ENCODE measurements around the gene HPSE2.
A peak's percentile ranks its signal among the peaks of the same experiment; 100 is the strongest.

Gene HPSE2

DNA sequence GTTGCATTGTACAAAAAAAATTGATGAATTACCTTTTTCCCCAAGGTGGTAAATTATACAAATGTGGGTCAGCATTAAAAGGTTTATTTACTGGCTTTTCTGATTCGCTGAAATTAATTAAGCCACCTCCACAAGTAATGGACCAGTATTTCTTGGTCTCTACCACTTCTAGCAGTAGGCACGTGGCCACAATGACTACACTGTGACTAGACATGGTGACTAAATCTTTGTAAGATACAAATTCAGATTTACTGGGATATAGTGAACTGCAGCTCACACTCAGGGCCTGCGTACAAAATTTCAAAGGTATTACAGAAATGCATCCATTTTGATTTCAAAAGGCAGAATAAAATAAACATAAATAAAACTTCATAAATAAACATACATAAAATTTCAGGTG is 10.9 kb downstream of the HPSE2 start:
- H3K27ac ChIP-seq: no peak overlapping the region
- TF ChIP-seq ZFX (IDR thresholded peaks at IDR 0.05) (no peak), CTCF (conservative IDR thresholded peaks at IDR 0.05) (no peak)

GRCh38 chr10:99207340-99207739 is 28.3 kb downstream of the HPSE2 start:
- H3K27ac ChIP-seq: no peak overlapping the region
- TF ChIP-seq ZFX (IDR thresholded peaks at IDR 0.05) (no peak), CTCF (conservative IDR thresholded peaks at IDR 0.05) (no peak)

GRCh38 chr10:99203310-99203709 is 32.3 kb downstream of the HPSE2 start:
- TF ChIP-seq CTCF (conservative IDR thresholded peaks at IDR 0.05): no peak
- no peak overlapping the region for H3K27ac ChIP-seq

DNA sequence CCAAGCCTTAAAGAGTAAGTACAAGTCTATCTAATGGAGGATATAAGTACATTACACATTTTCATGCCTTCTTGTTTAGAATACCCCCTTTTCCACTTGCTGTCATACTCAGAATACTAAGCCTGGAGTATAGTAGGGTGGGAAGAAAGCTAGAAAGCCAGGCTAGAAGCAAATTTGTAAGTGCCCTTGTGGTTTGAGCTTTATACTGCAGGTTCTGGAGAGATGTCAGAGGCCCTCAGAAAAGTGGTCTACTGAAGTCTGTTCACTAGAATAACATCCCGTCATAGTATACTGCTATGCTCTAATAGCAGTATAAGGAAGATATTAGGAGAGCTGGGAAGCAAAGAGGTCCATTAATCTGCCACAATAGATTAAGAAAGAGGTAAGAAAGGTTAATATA is 62.7 kb downstream of the HPSE2 start:
- H3K27ac ChIP-seq: no peak overlapping the region
- TF ChIP-seq CTCF (conservative IDR thresholded peaks at IDR 0.05) (no peak), ZFX (IDR thresholded peaks at IDR 0.05) (no peak)

DNA sequence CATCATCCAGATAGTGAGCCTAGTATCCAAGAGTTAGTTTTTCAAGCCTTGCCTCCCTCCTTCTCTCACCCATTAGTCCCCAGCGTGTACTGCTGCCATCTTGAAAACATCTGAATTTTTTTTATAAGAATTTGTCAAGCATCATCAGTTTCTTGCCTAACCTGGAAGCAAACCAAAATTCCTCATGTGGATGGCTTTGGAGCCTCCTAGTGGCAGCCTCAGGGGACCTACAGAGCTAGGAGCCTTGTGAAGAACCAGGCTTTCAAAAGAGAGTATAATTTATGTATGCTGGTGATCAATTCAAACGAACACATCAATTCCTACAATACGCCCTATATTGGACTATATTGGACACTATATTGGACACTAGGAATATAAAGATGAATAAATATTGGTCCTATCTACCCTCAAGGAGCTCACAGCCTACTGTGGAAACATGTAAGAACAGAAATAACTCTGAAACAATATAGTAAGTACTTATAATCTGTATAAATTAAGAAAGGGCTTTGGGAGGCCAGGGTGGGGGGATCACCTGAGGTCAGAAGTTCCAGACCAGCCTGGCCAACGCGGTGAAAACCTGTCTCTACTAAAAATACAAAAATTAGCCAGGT is 63.4 kb downstream of the HPSE2 start:
- H3K27ac ChIP-seq: no peak overlapping the region
- TF ChIP-seq ZFX (IDR thresholded peaks at IDR 0.05) (no peak), CTCF (conservative IDR thresholded peaks at IDR 0.05) (peak; percentile 87)

DNA sequence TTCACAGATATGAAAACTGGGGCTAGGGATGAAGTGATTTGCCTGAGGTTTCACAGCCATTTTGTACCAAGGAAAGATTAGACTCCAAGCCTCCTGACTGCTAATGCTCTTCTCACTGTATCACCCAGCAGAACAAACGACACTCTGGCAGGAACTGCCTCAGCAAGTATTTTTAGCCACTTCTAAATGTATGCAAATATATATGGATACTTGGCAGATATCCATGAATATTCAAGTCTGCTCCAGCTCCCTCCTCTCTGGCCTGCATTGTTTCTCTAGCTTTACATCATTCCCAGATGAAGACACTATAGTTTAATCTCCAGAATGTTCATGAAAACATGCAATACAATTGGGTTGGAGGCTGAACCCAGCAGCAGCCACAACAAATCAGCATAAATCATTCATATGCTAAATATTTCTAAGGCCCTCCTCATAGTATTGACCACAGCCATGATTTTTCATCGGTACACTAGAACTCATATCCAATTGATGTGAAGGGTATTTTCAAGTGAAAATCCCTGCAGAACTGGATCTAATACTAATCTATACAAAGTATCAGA is 65.5 kb downstream of the HPSE2 start:
- no peak overlapping the region for H3K27ac ChIP-seq
- no peak for TF ChIP-seq CTCF (conservative IDR thresholded peaks at IDR 0.05)
- TF ChIP-seq ZFX (IDR thresholded peaks at IDR 0.05): no peak

DNA sequence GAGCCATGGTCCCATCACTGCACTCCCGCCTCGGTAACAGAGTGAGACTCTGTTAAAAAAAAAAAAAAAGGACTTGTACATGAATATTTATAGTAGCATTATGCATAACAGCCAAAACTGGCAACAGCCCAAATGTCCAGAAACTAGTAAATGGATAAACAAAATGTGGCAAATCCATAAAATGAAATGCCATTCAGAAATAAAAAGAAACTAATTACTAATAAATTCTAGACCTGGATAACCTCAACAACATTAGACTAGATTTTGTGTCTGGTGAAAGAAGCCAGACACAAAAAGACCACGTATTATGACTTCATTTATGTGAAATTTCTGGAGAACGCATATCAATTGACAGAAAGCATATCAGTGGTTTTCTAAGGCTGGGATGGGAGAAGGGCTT is 74.5 kb downstream of the HPSE2 start:
- no peak overlapping the region for H3K27ac ChIP-seq
- no peak for TF ChIP-seq ZFX (IDR thresholded peaks at IDR 0.05)
- TF ChIP-seq CTCF (conservative IDR thresholded peaks at IDR 0.05): no peak

All from C4-2B (cell line).